ENCODE measurements around the gene UBR1. TPM values are rescaled to one million over a fixed set of nuclear protein-coding genes. Genes with fewer than 3 reads are reported as not detected.

UBR1 gene
- total and polyA plus RNA-seq, 2 experiments from 2014 or later: 17.2 to 19.6 TPM

- Histone ChIP-seq H2AFZ (no peak overlapping the region), H3K4me1 (ENCODE audit: insufficient read depth) (no peaks in the 10 kb centered on the region), H3K79me2 (replicated peaks; ENCODE audit: insufficient read depth) (peaks cover 45% of the 10 kb centered on the region), H3K27me3 (ENCODE audit: insufficient read depth) (no peaks in the 10 kb centered on the region), H4K20me1 (replicated peaks; ENCODE audit: insufficient read depth) (no peaks in the 10 kb centered on the region; the same call in 1 of the 2 replicates), H3F3A (replicated peaks; ENCODE audit: low read depth) (no peaks in the 10 kb centered on the region), H3K4me2 (no peak overlapping the region), H3K36me3 (ENCODE audit: insufficient read depth) (peaks cover 8% of the 10 kb centered on the region; the same call in 1 of the 2 replicates), H3K9me2 (ENCODE audit: insufficient read depth) (no peaks in the 10 kb centered on the region), H3K27ac (ENCODE audit: low read depth) (no peak overlapping the region), H3K4me3 (no peak overlapping the region)
- Mint-ChIP-seq H3K27me3 (ENCODE audit: insufficient read depth, low read depth, poor library complexity) (no peaks in the 10 kb centered on the region), H3K4me1 (peaks cover 6% of the 10 kb centered on the region; the same call in 2 of the 3 replicates), H3K36me3 (ENCODE audit: low read depth) (peaks cover 33% of the 10 kb centered on the region), H3K27ac (peak overlapping the region; percentile 58; the same call in 1 of the 2 replicates), H3K4me3 (no peak overlapping the region), H3K9me3 (no peaks in the 10 kb centered on the region)
- no peak for ATAC-seq
- peak; percentile 7 for DNase-seq (ENCODE audit: low spot score)
- TF ChIP-seq NANOG (IDR thresholded peaks at IDR 0.05; ENCODE audit: borderline replicate concordance): no peak
- TF ChIP-seq JUNB (IDR thresholded peaks at IDR 0.05; ENCODE audit: unreplicated experiment): no peak
- no peak for TF ChIP-seq REST (IDR thresholded peaks at IDR 0.05; ENCODE audit: unreplicated experiment)
- TF ChIP-seq STAT1 (IDR thresholded peaks at IDR 0.05; ENCODE audit: unreplicated experiment): no peak
- TF ChIP-seq POLR2AphosphoS5 (IDR thresholded peaks at IDR 0.05; ENCODE audit: low read depth): no peak
- no peak for TF ChIP-seq CREB1 (CRISPR knock-in tag; IDR thresholded peaks at IDR 0.05; ENCODE audit: low read depth)
- TF ChIP-seq ZNF462 (CRISPR knock-in tag; IDR thresholded peaks at IDR 0.05): no peak
- TF ChIP-seq ETS1 (IDR thresholded peaks at IDR 0.05): no peak
- TF ChIP-seq EZH2 (IDR thresholded peaks at IDR 0.05; ENCODE audit: low read depth, unreplicated experiment): no peak
- TF ChIP-seq CTCF (conservative IDR thresholded peaks at IDR 0.05; ENCODE audit: low read depth in 2 of 2): no peak
- no peak for TF ChIP-seq EZH2phosphoT487 (IDR thresholded peaks at IDR 0.05; ENCODE audit: unreplicated experiment)
- no peak for TF ChIP-seq ZNF114 (CRISPR knock-in tag; IDR thresholded peaks at IDR 0.05)
- no peak for TF ChIP-seq ZNF331 (CRISPR knock-in tag; IDR thresholded peaks at IDR 0.05; ENCODE audit: low read depth)
These were observed 19.3 kb downstream of the UBR1 start for GRCh38 chr15:43086551-43086950.
